Measurements from ENCODE around the gene DDT.

GRCh38 chr22:23922921-23923320 lies 51.3 kb downstream of the DDT start:
- TF ChIP-seq USF2 (IDR thresholded peaks at IDR 0.05) (no peak), HES2 (IDR thresholded peaks at IDR 0.05) (no peak), FOSL2 (IDR thresholded peaks at IDR 0.05) (no peak), FOSL2 (CRISPR knock-in tag; IDR thresholded peaks at IDR 0.05) (no peak)

Measured in A549 (cell line).